Measurements from ENCODE around the gene ANKHD1. TPM values are rescaled to one million over a fixed set of nuclear protein-coding genes. Genes with fewer than 3 reads are reported as not detected.

The ANKHD1 gene
- total RNA-seq, 1 experiment from 2014 or later = 130 TPM

GRCh38 chr5:140571105-140571504 is 169.5 kb downstream of the ANKHD1 start:
- POLR2A ChIA-PET = interaction anchor here (0.6 kb wide), 1 partner anchor 207 kb away, joined by 3 read pairs; no protein-coding TSS in a partner anchor
- CTCF ChIA-PET = interaction anchor here (0.6 kb wide), 1 partner anchor 152 kb away, joined by 4 read pairs; no protein-coding TSS in a partner anchor
- H3K9me3 Mint-ChIP-seq (ENCODE audit: unreplicated experiment) = no peaks in the 10 kb centered on the region
- H3K36me3 Mint-ChIP-seq (ENCODE audit: insufficient read depth, unreplicated experiment) = peaks cover 28% of the 10 kb centered on the region
- H3K4me3 Mint-ChIP-seq (ENCODE audit: unreplicated experiment) = no peak overlapping the region
- intact Hi-C loops (cut with micrococcal nuclease; ENCODE audit: unreplicated experiment) = no loop called here
- Histone ChIP-seq H3K36me3 (ENCODE audit: control insufficient read depth, insufficient read depth, low read length) (no peaks in the 10 kb centered on the region), H3K27me3 (replicated peaks; ENCODE audit: control insufficient read depth, insufficient read depth, low read length) (no peaks in the 10 kb centered on the region), H3K4me3 (ENCODE audit: low read depth, low read length) (no peak overlapping the region), H3K4me1 (peaks cover under 1% of the 10 kb centered on the region; the same call in 1 of the 2 replicates), H3K9me3 (no peaks in the 10 kb centered on the region)
- no peaks in the 10 kb centered on the region for H3K27me3 Mint-ChIP-seq (ENCODE audit: insufficient read depth, unreplicated experiment)
- BruUV-seq (replicated peaks) = no TSS peak
- no peak overlapping the region for H3K27ac Mint-ChIP-seq (ENCODE audit: unreplicated experiment)
- DNase-seq = no peak
- TF ChIP-seq CTCF (IDR thresholded peaks at IDR 0.05; ENCODE audit: insufficient read depth in 1 of 2, low read depth in 1 of 2, low read length in 1 of 2, severe bottlenecking in 1 of 2, unreplicated experiment in 1 of 2) = no peak
- peaks cover 20% of the 10 kb centered on the region for H3K4me1 Mint-ChIP-seq (ENCODE audit: low read depth, unreplicated experiment)

- intact Hi-C loops (cut with micrococcal nuclease; ENCODE audit: unreplicated experiment) = no loop called here
- Histone ChIP-seq H3K9me3 (no peaks in the 10 kb centered on the region; the same call in 1 of the 2 replicates), H3K36me3 (ENCODE audit: control insufficient read depth, insufficient read depth, low read length) (no peaks in the 10 kb centered on the region), H3K4me3 (ENCODE audit: low read depth, low read length) (no peak overlapping the region), H3K4me1 (peaks cover 7% of the 10 kb centered on the region), H3K27me3 (replicated peaks; ENCODE audit: control insufficient read depth, insufficient read depth, low read length) (no peaks in the 10 kb centered on the region)
- ChIA-PET POLR2A (interaction anchor here (0.8 kb wide), 1 partner anchor 16 kb away, joined by 3 read pairs; no protein-coding TSS in a partner anchor), CTCF (no interaction called here)
- BruUV-seq (replicated peaks) = no TSS peak
- no peak for TF ChIP-seq CTCF (IDR thresholded peaks at IDR 0.05; ENCODE audit: insufficient read depth in 1 of 2, low read depth in 1 of 2, low read length in 1 of 2, severe bottlenecking in 1 of 2, unreplicated experiment in 1 of 2)
- H3K4me3 Mint-ChIP-seq (ENCODE audit: unreplicated experiment) = no peak overlapping the region
- H3K36me3 Mint-ChIP-seq (ENCODE audit: insufficient read depth, unreplicated experiment) = peaks cover 9% of the 10 kb centered on the region
- H3K27me3 Mint-ChIP-seq (ENCODE audit: insufficient read depth, unreplicated experiment) = no peaks in the 10 kb centered on the region
- peaks cover 19% of the 10 kb centered on the region for H3K4me1 Mint-ChIP-seq (ENCODE audit: low read depth, unreplicated experiment)
- H3K9me3 Mint-ChIP-seq (ENCODE audit: unreplicated experiment) = no peaks in the 10 kb centered on the region
- H3K27ac Mint-ChIP-seq (ENCODE audit: unreplicated experiment) = no peak overlapping the region
- no peak for DNase-seq
Observed at GRCh38 chr5:140573683-140574082, 172.1 kb downstream of the ANKHD1 start.

GRCh38 chr5:140574165-140574564 is 172.5 kb downstream of the ANKHD1 start:
- ChIA-PET POLR2A (interaction anchor here (0.8 kb wide), 1 partner anchor 16 kb away, joined by 3 read pairs; no protein-coding TSS in a partner anchor), CTCF (no interaction called here)
- intact Hi-C loops (cut with micrococcal nuclease; ENCODE audit: unreplicated experiment) = no loop called here
- Histone ChIP-seq H3K9me3 (no peaks in the 10 kb centered on the region; the same call in 1 of the 2 replicates), H3K4me3 (ENCODE audit: low read depth, low read length) (no peak overlapping the region), H3K27me3 (replicated peaks; ENCODE audit: control insufficient read depth, insufficient read depth, low read length) (no peaks in the 10 kb centered on the region), H3K4me1 (peaks cover 7% of the 10 kb centered on the region), H3K36me3 (ENCODE audit: control insufficient read depth, insufficient read depth, low read length) (no peaks in the 10 kb centered on the region)
- H3K36me3 Mint-ChIP-seq (ENCODE audit: insufficient read depth, unreplicated experiment) = peaks cover 5% of the 10 kb centered on the region
- H3K27me3 Mint-ChIP-seq (ENCODE audit: insufficient read depth, unreplicated experiment) = no peaks in the 10 kb centered on the region
- H3K4me3 Mint-ChIP-seq (ENCODE audit: unreplicated experiment) = no peak overlapping the region
- peaks cover 19% of the 10 kb centered on the region for H3K4me1 Mint-ChIP-seq (ENCODE audit: low read depth, unreplicated experiment)
- no TSS peak for BruUV-seq (replicated peaks)
- no peak overlapping the region for H3K27ac Mint-ChIP-seq (ENCODE audit: unreplicated experiment)
- TF ChIP-seq CTCF (IDR thresholded peaks at IDR 0.05; ENCODE audit: insufficient read depth in 1 of 2, low read depth in 1 of 2, low read length in 1 of 2, severe bottlenecking in 1 of 2, unreplicated experiment in 1 of 2) = no peak
- DNase-seq = no peak
- no peaks in the 10 kb centered on the region for H3K9me3 Mint-ChIP-seq (ENCODE audit: unreplicated experiment)
